ENCODE data around the gene TK2. TPM values are rescaled to one million over a fixed set of nuclear protein-coding genes. Genes with fewer than 3 reads are reported as not detected.

The TK2 gene
- total RNA-seq, 1 donor from 2014 or later: 18.6 TPM

DNA sequence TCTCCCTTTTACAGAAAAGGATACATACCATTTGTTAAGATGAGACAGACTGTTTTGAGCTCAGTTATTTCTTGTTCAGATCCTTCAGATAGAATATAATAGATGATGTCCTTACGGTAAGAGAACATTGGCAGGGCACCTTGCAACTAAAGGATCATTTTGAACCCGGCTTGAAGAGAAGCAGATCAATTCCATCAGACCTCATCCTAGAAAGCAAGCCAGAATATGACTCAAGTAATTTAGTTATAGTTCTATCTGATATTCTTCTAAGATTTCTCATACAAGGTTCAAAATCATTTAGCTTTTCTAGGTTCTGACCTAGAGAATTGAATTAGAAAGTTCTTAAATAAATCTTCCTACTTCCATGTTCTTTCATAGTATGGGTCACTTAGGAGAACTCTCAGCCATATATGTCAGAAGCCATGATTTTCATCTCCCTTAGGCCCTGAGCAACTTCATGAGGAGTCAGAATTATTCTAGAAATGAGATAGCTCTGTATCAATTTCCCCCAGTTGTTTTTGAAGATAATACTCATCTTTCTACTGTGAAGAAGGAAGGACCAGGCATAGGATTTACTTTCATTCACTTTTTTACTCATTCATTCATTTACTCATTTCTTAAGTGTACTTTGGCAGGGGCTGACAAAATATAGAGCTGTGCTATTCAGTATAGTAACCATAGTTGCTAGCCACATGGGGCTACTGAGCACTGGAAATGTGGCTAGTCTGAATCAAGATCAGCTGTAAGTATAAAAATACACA, 13.8 kb upstream of the TK2 start:
- DNase-seq: no peak
- intact Hi-C loops (cut with micrococcal nuclease): no loop called here
- Histone ChIP-seq H3K27me3 (ENCODE audit: low read depth) (no peaks in the 10 kb centered on the region), H3K27ac (replicated peaks) (no peak overlapping the region), H3K36me3 (peaks cover 29% of the 10 kb centered on the region), H3K9me3 (replicated peaks) (no peaks in the 10 kb centered on the region), H3K4me3 (no peak overlapping the region), H3K4me1 (no peaks in the 10 kb centered on the region)
- TF ChIP-seq, protein P1, sequence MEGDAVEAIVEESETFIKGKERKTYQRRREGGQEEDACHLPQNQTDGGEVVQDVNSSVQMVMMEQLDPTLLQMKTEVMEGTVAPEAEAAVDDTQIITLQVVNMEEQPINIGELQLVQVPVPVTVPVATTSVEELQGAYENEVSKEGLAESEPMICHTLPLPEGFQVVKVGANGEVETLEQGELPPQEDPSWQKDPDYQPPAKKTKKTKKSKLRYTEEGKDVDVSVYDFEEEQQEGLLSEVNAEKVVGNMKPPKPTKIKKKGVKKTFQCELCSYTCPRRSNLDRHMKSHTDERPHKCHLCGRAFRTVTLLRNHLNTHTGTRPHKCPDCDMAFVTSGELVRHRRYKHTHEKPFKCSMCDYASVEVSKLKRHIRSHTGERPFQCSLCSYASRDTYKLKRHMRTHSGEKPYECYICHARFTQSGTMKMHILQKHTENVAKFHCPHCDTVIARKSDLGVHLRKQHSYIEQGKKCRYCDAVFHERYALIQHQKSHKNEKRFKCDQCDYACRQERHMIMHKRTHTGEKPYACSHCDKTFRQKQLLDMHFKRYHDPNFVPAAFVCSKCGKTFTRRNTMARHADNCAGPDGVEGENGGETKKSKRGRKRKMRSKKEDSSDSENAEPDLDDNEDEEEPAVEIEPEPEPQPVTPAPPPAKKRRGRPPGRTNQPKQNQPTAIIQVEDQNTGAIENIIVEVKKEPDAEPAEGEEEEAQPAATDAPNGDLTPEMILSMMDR (IDR thresholded peaks at IDR 0.05; ENCODE audit: borderline replicate concordance): no peak

DNA sequence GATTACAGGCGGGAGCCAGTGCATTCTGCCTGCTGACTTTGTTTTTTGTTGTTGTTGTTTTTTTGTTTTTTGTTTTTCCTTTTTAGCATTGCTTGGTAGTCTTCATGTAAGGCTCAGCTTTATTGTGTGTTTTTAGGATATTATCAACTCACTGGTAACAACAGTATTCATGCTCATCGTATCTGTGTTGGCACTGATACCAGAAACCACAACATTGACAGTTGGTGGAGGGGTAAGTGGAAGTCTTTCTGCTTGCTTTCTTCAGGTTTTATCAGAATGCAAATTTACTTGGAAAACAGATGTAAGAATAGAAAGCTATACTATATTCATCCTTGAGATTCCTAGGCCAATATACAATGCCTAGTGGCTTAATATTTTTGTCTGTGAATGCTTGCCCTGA, 13.1 kb upstream of the TK2 start:
- intact Hi-C loops (cut with micrococcal nuclease): no loop called here
- TF ChIP-seq, protein P1 (IDR thresholded peaks at IDR 0.05; ENCODE audit: borderline replicate concordance): no peak
- Histone ChIP-seq H3K27me3 (ENCODE audit: low read depth) (no peaks in the 10 kb centered on the region), H3K4me1 (no peaks in the 10 kb centered on the region), H3K27ac (replicated peaks) (no peak overlapping the region), H3K4me3 (no peak overlapping the region), H3K36me3 (peaks cover 31% of the 10 kb centered on the region), H3K9me3 (replicated peaks) (no peaks in the 10 kb centered on the region)
- no peak for DNase-seq

DNA sequence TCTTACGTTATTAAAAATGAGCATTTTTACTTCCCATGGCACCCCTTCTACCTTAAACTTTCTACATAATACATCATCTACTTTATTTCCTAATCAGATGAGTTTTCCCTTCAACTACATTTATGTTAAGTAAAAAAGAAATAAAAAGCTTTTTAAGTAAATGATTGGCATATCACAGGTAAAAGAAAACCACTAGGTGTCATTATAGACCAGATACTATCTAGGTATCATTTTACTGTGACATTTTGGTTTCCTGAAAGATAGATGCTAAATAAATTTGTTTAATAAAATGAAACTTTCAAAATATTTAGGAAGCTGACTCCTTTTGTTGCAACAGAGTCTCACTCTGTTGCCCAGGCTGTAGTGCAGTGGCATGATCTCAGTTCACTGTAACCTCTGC, 12.5 kb upstream of the TK2 start:
- peaks cover 30% of the 10 kb centered on the region for H3K36me3 ChIP-seq
- H3K4me1 ChIP-seq: no peaks in the 10 kb centered on the region
- no peaks in the 10 kb centered on the region for H3K27me3 ChIP-seq (ENCODE audit: low read depth)
- H3K9me3 ChIP-seq (replicated peaks): no peaks in the 10 kb centered on the region
- DNase-seq: no peak
- TF ChIP-seq, protein P1 (IDR thresholded peaks at IDR 0.05; ENCODE audit: borderline replicate concordance): peak; percentile 28
- no peak overlapping the region for H3K27ac ChIP-seq (replicated peaks)
- intact Hi-C loops (cut with micrococcal nuclease): no loop called here
- no peak overlapping the region for H3K4me3 ChIP-seq

DNA sequence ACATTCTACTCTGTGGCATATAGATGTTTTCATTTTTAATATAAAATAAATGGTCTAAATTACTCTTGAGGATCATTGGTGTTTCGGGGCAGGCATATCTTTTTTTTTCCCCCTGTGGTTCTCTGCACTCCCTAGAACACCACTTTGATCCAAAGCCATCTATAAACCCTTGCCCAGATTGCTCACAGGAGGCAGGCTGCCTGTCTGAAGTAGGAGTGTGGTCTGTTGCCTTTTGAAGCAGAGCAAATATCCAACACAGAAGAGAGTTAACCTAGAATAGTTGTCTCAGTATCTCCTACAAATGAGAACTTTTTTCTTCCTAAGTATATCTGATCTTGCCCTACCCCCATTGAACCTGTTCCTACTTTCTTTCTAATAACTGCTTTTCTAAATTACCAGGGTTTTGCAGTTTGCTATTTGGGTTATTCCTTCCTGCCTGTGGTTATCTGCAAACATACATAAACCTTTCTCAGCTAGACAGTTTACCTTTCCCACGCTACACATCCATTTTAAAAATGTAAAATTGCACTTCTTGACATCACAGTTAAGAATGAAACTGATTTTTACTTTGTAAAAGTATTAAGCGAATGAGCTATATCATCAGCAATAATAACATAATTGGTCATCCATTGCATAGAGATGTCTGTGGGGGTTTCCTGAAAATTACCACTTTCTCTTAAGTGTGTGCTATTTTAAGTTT, 11.6 kb upstream of the TK2 start:
- no peak overlapping the region for H3K27ac ChIP-seq (replicated peaks)
- intact Hi-C loops (cut with micrococcal nuclease): no loop called here
- H3K36me3 ChIP-seq: peaks cover 23% of the 10 kb centered on the region

DNA sequence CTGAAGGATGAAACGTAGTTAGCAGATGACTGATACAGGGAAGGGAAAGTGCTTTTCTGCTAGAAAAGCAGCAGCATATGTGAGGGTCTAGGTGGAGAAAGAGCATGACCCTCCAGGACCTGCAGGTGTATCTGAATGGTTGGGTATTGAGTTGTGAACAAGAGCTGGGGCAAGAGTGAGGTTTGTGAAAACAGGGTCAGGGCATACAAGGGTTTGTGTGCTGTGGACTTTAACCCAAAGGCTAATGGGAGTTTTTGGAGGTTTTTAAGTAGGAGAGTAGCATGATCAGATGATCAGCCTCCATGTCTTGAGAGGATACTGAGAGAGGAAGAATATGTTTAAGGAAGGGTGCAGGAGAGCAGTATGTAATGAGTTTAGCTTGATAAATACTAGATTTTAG, 10.2 kb upstream of the TK2 start:
- Histone ChIP-seq H3K4me3 (no peak overlapping the region), H3K4me1 (peaks cover 5% of the 10 kb centered on the region), H3K27me3 (ENCODE audit: low read depth) (no peaks in the 10 kb centered on the region), H3K27ac (replicated peaks) (no peak overlapping the region), H3K36me3 (peaks cover 16% of the 10 kb centered on the region), H3K9me3 (replicated peaks) (no peaks in the 10 kb centered on the region)
- intact Hi-C loops (cut with micrococcal nuclease): no loop called here
- TF ChIP-seq, protein P1 (IDR thresholded peaks at IDR 0.05; ENCODE audit: borderline replicate concordance): no peak
- DNase-seq: no peak

More for the DNA sequence above, 11.6 kb upstream of the TK2 start:
- Histone ChIP-seq H3K4me3 (no peak overlapping the region), H3K9me3 (replicated peaks) (no peaks in the 10 kb centered on the region), H3K4me1 (peaks cover under 1% of the 10 kb centered on the region), H3K27me3 (ENCODE audit: low read depth) (no peaks in the 10 kb centered on the region)
- TF ChIP-seq, protein P1 (IDR thresholded peaks at IDR 0.05; ENCODE audit: borderline replicate concordance): no peak
- DNase-seq: no peak
